GM23248 (cell line): Measurements from ENCODE around the gene TAS1R2.

Experiments used
- EZH2 ChIP-seq: fragments of 200-600 bp; sonication (generic); IDR thresholded peaks from 2 replicates; pipeline ENCODE4 v1.6.1; 2018; ENCODE audit warnings: antibody characterized with exemption, mild to moderate bottlenecking; ENCODE audit not compliant: insufficient read depth, poor library complexity, severe bottlenecking
- EZH2phosphoT487 ChIP-seq: fragments of 200-600 bp; sonication (generic); IDR thresholded peaks from 2 replicates; pipeline ENCODE4 v1.6.1; 2018; ENCODE audit warnings: antibody characterized with exemption, moderate library complexity, mild to moderate bottlenecking, low read depth; ENCODE audit not compliant: insufficient read depth

DNA sequence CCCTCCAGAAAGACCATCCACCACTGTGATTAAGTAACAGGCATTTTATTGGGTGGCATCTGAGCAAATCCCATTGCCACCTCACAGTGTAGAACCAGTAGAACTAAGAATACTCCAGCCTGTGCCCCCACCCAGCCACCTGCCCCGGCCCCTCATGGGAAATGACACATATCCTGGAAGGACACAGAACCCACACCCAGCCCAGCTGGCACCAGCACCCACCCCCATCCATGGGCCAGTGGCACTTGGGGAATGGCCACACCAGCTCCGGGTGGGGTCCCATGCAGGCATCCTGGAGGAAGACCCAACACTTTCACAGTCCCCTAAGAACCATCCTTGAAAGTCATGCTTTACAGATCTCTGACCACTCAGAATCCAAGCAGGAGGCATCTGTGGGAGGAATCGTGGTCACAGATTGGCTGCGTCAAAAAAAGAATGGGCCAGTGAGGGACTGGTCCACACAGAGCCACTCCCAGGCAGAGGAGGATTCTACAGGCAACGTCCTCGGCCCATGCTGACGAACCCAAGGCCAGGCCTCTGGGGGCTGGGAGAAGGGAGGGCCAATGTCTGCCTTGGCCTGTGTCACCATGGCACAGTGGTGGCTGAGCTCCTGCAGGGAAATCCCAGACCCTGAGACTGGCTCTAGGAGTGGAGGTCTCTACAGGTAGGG lies 12.1 kb upstream of the TAS1R2 start:
- TF ChIP-seq EZH2 (no peak), EZH2phosphoT487 (no peak)
